ENCODE data around the gene PLD4. TPM values are rescaled to one million over a fixed set of nuclear protein-coding genes. Genes with fewer than 3 reads are reported as not detected.

The PLD4 gene
- total RNA-seq, 1 experiment from 2014 or later = 0.07 TPM

DNA sequence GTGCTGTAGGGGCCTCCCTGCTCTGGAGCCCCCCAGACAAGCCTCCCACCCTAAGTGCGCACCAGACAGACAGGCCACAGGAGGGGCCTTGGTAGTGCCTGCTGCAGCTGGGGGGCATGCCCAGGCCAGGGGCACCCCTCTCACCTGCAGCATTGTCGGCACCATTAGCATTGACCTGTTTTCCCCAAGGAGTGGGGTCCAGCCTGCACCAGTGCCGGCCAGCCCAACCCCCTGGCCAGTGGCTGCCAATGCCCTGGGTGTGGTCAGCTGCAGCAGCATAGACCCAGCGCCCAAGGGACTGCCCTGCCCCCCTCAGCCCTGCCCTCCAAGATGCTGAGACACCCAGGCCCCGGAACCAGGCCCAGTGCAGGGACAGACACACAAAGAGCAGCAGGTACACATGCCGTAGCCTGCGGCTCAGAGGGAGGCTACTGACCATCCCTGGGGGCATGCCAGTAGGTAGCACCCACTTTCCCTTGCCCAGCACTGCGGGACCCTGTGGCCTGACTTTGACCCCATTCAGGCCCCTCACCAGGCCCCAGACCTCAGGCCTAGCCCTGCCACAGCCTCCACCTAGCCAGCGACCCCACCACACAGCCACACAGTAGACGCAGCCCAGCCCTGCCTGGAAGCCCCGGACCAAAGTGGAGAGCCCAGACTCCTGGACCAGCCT lies 52.5 kb downstream of the PLD4 start (continued):
- TF ChIP-seq EMX1 (CRISPR knock-in tag; IDR thresholded peaks at IDR 0.05) (no peak), MXD4 (CRISPR knock-in tag; IDR thresholded peaks at IDR 0.05; ENCODE audit: borderline replicate concordance) (no peak), ZNF232 (CRISPR knock-in tag; IDR thresholded peaks at IDR 0.05) (no peak)
- TF ChIP-seq, protein P1, sequence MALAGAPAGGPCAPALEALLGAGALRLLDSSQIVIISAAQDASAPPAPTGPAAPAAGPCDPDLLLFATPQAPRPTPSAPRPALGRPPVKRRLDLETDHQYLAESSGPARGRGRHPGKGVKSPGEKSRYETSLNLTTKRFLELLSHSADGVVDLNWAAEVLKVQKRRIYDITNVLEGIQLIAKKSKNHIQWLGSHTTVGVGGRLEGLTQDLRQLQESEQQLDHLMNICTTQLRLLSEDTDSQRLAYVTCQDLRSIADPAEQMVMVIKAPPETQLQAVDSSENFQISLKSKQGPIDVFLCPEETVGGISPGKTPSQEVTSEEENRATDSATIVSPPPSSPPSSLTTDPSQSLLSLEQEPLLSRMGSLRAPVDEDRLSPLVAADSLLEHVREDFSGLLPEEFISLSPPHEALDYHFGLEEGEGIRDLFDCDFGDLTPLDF (CRISPR knock-in tag; IDR thresholded peaks at IDR 0.05) = no peak

DNA sequence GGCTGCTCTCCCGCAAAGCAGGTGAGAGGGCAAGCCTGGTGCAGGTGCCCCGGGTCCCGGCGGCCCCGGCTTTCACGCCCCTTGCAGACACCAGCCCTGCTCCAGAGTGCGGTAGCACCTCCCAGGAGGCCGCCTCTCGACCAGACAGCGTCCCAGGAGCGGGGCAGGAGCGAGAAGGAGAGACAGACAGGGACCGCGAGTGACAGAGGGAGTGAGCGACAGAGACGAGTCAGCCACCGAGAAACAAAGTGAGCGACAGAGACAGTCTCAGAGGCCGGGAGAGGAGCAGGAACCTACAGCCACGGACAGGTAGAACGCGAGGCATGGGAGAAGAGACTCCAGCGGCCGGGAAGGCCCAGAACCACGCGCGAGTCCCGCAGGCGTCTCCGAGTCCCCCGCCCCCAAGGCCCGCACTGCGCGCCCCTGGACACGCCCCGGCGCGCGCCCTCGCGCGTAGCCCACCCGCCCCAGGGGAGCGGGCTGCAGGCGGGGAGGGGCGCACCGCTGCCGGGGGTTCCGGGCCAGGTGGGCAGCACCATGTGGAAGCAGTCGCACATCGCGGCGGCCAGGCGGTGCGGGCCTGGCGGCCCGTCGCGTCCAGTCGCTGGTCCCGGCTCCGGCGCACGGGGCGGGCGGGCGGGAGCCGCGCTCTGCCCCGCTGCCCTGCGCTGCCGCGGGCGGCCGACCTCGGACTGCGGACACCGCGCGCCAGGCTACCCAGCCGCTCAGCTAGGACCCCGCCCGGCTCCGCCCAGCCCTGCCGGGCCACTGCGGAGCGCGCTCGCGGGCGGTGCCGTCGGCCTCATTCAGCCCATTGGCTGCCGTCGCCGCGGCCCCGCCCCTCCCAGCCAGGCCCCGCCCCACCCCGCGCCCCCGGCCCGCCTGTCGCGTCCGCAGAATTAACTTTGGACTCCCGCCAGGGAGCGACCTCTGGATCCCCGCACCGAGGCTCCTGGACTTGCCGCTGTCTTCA lies 53.3 kb downstream of the PLD4 start, which contains the start of gene AHNAK2:
Gene AHNAK2, minus strand, starts transcription at position 694 of the 973 bp plus-strand sequence. Its CDS starts 137 bp downstream, at position 557.
- Mint-ChIP-seq H3K27ac (no peak within 1 kb of the TSS), H3K4me3 (peak within 1 kb of the TSS; percentile 84), H3K9me3 (no peaks in the 10 kb centered on the region), H3K27me3 (ENCODE audit: low read depth) (peaks cover 44% of the 10 kb centered on the region), H3K4me1 (peaks cover 11% of the 10 kb centered on the region; the same call in 1 of the 2 replicates), H3K36me3 (no peaks in the 10 kb centered on the region)
- ChIA-PET CTCF (interaction anchor here (0.6 to 5.0 kb wide), 4 partner anchors 63 to 152 kb away, joined by 4 to 56 read pairs (median 5); no protein-coding TSS in a partner anchor), POLR2A (no interaction called here)
- ATAC-seq = peak; percentile 92
- TF ChIP-seq, protein P2, sequence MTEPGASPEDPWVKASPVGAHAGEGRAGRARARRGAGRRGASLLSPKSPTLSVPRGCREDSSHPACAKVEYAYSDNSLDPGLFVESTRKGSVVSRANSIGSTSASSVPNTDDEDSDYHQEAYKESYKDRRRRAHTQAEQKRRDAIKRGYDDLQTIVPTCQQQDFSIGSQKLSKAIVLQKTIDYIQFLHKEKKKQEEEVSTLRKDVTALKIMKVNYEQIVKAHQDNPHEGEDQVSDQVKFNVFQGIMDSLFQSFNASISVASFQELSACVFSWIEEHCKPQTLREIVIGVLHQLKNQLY (CRISPR knock-in tag; IDR thresholded peaks at IDR 0.05) = no peak
- TF ChIP-seq, protein P3, sequence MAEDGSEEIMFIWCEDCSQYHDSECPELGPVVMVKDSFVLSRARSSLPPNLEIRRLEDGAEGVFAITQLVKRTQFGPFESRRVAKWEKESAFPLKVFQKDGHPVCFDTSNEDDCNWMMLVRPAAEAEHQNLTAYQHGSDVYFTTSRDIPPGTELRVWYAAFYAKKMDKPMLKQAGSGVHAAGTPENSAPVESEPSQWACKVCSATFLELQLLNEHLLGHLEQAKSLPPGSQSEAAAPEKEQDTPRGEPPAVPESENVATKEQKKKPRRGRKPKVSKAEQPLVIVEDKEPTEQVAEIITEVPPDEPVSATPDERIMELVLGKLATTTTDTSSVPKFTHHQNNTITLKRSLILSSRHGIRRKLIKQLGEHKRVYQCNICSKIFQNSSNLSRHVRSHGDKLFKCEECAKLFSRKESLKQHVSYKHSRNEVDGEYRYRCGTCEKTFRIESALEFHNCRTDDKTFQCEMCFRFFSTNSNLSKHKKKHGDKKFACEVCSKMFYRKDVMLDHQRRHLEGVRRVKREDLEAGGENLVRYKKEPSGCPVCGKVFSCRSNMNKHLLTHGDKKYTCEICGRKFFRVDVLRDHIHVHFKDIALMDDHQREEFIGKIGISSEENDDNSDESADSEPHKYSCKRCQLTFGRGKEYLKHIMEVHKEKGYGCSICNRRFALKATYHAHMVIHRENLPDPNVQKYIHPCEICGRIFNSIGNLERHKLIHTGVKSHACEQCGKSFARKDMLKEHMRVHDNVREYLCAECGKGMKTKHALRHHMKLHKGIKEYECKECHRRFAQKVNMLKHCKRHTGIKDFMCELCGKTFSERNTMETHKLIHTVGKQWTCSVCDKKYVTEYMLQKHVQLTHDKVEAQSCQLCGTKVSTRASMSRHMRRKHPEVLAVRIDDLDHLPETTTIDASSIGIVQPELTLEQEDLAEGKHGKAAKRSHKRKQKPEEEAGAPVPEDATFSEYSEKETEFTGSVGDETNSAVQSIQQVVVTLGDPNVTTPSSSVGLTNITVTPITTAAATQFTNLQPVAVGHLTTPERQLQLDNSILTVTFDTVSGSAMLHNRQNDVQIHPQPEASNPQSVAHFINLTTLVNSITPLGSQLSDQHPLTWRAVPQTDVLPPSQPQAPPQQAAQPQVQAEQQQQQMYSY (CRISPR knock-in tag; IDR thresholded peaks at IDR 0.05) = no peak
- no peak for TF ChIP-seq ATF1 (CRISPR knock-in tag; IDR thresholded peaks at IDR 0.05)
- peak; percentile 63 for TF ChIP-seq NFYB (CRISPR knock-in tag; conservative IDR thresholded peaks at IDR 0.05; ENCODE audit: low read depth)
- TF ChIP-seq, protein P4, sequence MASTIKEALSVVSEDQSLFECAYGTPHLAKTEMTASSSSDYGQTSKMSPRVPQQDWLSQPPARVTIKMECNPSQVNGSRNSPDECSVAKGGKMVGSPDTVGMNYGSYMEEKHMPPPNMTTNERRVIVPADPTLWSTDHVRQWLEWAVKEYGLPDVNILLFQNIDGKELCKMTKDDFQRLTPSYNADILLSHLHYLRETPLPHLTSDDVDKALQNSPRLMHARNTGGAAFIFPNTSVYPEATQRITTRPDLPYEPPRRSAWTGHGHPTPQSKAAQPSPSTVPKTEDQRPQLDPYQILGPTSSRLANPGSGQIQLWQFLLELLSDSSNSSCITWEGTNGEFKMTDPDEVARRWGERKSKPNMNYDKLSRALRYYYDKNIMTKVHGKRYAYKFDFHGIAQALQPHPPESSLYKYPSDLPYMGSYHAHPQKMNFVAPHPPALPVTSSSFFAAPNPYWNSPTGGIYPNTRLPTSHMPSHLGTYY (CRISPR knock-in tag; IDR thresholded peaks at IDR 0.05) = no peak
- TF ChIP-seq SP1 (CRISPR knock-in tag; conservative IDR thresholded peaks at IDR 0.05) = peak; percentile 81
- TF ChIP-seq, protein P5, sequence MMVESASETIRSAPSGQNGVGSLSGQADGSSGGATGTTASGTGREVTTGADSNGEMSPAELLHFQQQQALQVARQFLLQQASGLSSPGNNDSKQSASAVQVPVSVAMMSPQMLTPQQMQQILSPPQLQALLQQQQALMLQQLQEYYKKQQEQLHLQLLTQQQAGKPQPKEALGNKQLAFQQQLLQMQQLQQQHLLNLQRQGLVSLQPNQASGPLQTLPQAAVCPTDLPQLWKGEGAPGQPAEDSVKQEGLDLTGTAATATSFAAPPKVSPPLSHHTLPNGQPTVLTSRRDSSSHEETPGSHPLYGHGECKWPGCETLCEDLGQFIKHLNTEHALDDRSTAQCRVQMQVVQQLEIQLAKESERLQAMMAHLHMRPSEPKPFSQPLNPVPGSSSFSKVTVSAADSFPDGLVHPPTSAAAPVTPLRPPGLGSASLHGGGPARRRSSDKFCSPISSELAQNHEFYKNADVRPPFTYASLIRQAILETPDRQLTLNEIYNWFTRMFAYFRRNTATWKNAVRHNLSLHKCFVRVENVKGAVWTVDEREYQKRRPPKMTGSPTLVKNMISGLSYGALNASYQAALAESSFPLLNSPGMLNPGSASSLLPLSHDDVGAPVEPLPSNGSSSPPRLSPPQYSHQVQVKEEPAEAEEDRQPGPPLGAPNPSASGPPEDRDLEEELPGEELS (CRISPR knock-in tag; IDR thresholded peaks at IDR 0.05) = no peak
- TF ChIP-seq ETV6 (CRISPR knock-in tag; IDR thresholded peaks at IDR 0.05) = 0 out of 2 replicates have a peak, but pooled peaks have one; percentile 58
- DNase-seq (ENCODE audit: low spot score) = peak; percentile 89

Data from WTC11 (cell line).